ENCODE data around the gene VN1R5. TPM values are rescaled to one million over a fixed set of nuclear protein-coding genes. Genes with fewer than 3 reads are reported as not detected.
A peak's percentile ranks its signal among the peaks of the same experiment; 100 is the strongest.

The VN1R5 gene
- total and polyA plus RNA-seq, 9 of the 15 experiments (the other 6 are each of a cell fraction or from before 2014, with no cell fraction given), result not detected

- TF ChIP-seq REST (IDR thresholded peaks at IDR 0.05; ENCODE audit: borderline replicate concordance), result no peak
- peak; percentile 79 for TF ChIP-seq REST (CRISPR knock-in tag; IDR thresholded peaks at IDR 0.05; ENCODE audit: low read depth)
- no peak for TF ChIP-seq RBM34 (IDR thresholded peaks at IDR 0.05; ENCODE audit: borderline replicate concordance, insufficient read depth, low read length)
- peak; percentile 81 for TF ChIP-seq CBFB (CRISPR knock-in tag; IDR thresholded peaks at IDR 0.05)
- TF ChIP-seq MCM2 (IDR thresholded peaks at IDR 0.05; ENCODE audit: low read depth), result no peak
- TF ChIP-seq, protein P1, sequence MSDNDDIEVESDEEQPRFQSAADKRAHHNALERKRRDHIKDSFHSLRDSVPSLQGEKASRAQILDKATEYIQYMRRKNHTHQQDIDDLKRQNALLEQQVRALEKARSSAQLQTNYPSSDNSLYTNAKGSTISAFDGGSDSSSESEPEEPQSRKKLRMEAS (CRISPR knock-in tag; IDR thresholded peaks at IDR 0.05), result no peak; the same call in 1 of the 2 replicates
- 0 out of 2 replicates have a peak, but pooled peaks have one; percentile 77 for TF ChIP-seq OTX1 (CRISPR knock-in tag; IDR thresholded peaks at IDR 0.05)
- TF ChIP-seq HNRNPH1 (optimal IDR thresholded peaks at IDR 0.05; ENCODE audit: low read depth, low read length), result no peak
- TF ChIP-seq TCF15 (CRISPR knock-in tag; IDR thresholded peaks at IDR 0.05), result no peak
- TF ChIP-seq NR3C1 (CRISPR knock-in tag; IDR thresholded peaks at IDR 0.05), result no peak
- no peak for TF ChIP-seq PTRF (tag; IDR thresholded peaks at IDR 0.05)
- no peak for TF ChIP-seq ZBED1 (IDR thresholded peaks at IDR 0.05)
- no peak for TF ChIP-seq SNRNP70 (optimal IDR thresholded peaks at IDR 0.05; ENCODE audit: low read depth, low read length)
- no peak for TF ChIP-seq SAFB (IDR thresholded peaks at IDR 0.05; ENCODE audit: borderline replicate concordance, low read depth, low read length)
- TF ChIP-seq, protein P2, sequence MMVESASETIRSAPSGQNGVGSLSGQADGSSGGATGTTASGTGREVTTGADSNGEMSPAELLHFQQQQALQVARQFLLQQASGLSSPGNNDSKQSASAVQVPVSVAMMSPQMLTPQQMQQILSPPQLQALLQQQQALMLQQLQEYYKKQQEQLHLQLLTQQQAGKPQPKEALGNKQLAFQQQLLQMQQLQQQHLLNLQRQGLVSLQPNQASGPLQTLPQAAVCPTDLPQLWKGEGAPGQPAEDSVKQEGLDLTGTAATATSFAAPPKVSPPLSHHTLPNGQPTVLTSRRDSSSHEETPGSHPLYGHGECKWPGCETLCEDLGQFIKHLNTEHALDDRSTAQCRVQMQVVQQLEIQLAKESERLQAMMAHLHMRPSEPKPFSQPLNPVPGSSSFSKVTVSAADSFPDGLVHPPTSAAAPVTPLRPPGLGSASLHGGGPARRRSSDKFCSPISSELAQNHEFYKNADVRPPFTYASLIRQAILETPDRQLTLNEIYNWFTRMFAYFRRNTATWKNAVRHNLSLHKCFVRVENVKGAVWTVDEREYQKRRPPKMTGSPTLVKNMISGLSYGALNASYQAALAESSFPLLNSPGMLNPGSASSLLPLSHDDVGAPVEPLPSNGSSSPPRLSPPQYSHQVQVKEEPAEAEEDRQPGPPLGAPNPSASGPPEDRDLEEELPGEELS (CRISPR knock-in tag; IDR thresholded peaks at IDR 0.05; ENCODE audit: borderline replicate concordance), result peak; percentile 72; the same call in 1 of the 2 replicates
- TF ChIP-seq MCM5 (IDR thresholded peaks at IDR 0.05; ENCODE audit: low read depth), result no peak
- 0 out of 2 replicates have a peak, but pooled peaks have one; percentile 18 for TF ChIP-seq ZNF134 (CRISPR knock-in tag; conservative IDR thresholded peaks at IDR 0.05)
- TF ChIP-seq POLR3G (IDR thresholded peaks at IDR 0.05; ENCODE audit: extremely low read depth, insufficient read length, insufficient replicate concordance), result no peak
- no peak for TF ChIP-seq HNRNPK (IDR thresholded peaks at IDR 0.05; ENCODE audit: low read depth, low read length, poor library complexity, severe bottlenecking)
Observed at GRCh38 chr1:247210376-247211117, 45.3 kb upstream of the VN1R5 start (continued).

All from K562 (cell line).